Mucosa of descending colon (tissue), 3 donors: ENCODE results near the gene PRSS33. TPM values are rescaled to one million over a fixed set of nuclear protein-coding genes. Genes with fewer than 3 reads are reported as not detected.

Experiments
- ATAC-seq: fragments of 200-7000 bp; cut with Tn5 transposase; one replicate; pipeline ENCODE4 v1.9.1; 2020; ENCODE audit warnings: mild to moderate bottlenecking, moderate library complexity
- DNase-seq, 3 donors: peaks; one replicate each; pipeline ENCODE4 v3.0.0-alpha.2; 2020
- H3K36me3 ChIP-seq: fragments of 200-600 bp; one replicate; pipeline ENCODE4 v1.8.0; 2021; ENCODE audit warnings: low read depth, mild to moderate bottlenecking
- H3K4me1 ChIP-seq: fragments of 200-600 bp; one replicate; pipeline ENCODE4 v1.8.0; 2021; ENCODE audit warnings: low read depth, mild to moderate bottlenecking
- H3K4me3 ChIP-seq: fragments of 200-600 bp; one replicate; pipeline ENCODE4 v1.8.0; 2021; ENCODE audit warnings: mild to moderate bottlenecking
- H3K9me3 ChIP-seq: fragments of 200-600 bp; one replicate; pipeline ENCODE4 v1.8.0; 2021; ENCODE audit warnings: mild to moderate bottlenecking
- CTCF ChIP-seq: fragments of 200-600 bp; IDR thresholded peaks from one replicate; pipeline ENCODE4 v1.8.0; 2022; ENCODE audit warnings: antibody characterized with exemption, mild to moderate bottlenecking
- intact Hi-C, 2 donors: fragments of 100-400 bp; cut with DNase I in 1 of 2; cut with micrococcal nuclease in 1 of 2; formaldehyde crosslinking; loops; one replicate each; pipeline versions ENCODE4 v1.11.0 to v1.11.1; 2022; cut with DNase I, micrococcal nuclease
- total RNA-seq, 3 donors: library from RNA; stranded (reverse); fragmentation: NEBNext Ultra II Directional in 2 of 3; extraction: Animal tissue kit (Norgen Biotek cat#: 25700) in 2 of 3; gene quantifications; one replicate each; pipeline versions ENCODE4 v1.2.1 to v1.2.4, GENCODE V29; 2021 to 2023
- donor health status: DM: no; HTN: no; CAD: no; lungs with moderate emphysema.
- donor health status: DM: no; HTN: no; CAD: no.
- donor health status: DM: no; HTN: yes; CAD: no.

The PRSS33 gene
- total RNA-seq, 3 donors from 2014 or later, result not detected

- DNase-seq, result peak in 2 of 3 donors; percentile 17 to 19
- TF ChIP-seq CTCF, result no peak
- Histone ChIP-seq H3K4me1 (peaks cover 14% of the 10 kb centered on the region), H3K36me3 (no peaks in the 10 kb centered on the region), H3K9me3 (no peaks in the 10 kb centered on the region), H3K4me3 (no peak overlapping the region)
- ATAC-seq, result no peak
- intact Hi-C loops, result no loop called here
Observed at GRCh38 chr16:2787961-2788360, 601 bp upstream of the PRSS33 start.

GRCh38 chr16:2786826-2787151 lies 571 bp downstream of the PRSS33 start:
- intact Hi-C loops, result no loop called here
- no peaks in the 10 kb centered on the region for H3K9me3 ChIP-seq
- peaks cover 14% of the 10 kb centered on the region for H3K4me1 ChIP-seq
- no peak for ATAC-seq
- DNase-seq, result no peak
- TF ChIP-seq CTCF, result no peak
- no peak overlapping the region for H3K4me3 ChIP-seq
- H3K36me3 ChIP-seq, result no peaks in the 10 kb centered on the region

DNA sequence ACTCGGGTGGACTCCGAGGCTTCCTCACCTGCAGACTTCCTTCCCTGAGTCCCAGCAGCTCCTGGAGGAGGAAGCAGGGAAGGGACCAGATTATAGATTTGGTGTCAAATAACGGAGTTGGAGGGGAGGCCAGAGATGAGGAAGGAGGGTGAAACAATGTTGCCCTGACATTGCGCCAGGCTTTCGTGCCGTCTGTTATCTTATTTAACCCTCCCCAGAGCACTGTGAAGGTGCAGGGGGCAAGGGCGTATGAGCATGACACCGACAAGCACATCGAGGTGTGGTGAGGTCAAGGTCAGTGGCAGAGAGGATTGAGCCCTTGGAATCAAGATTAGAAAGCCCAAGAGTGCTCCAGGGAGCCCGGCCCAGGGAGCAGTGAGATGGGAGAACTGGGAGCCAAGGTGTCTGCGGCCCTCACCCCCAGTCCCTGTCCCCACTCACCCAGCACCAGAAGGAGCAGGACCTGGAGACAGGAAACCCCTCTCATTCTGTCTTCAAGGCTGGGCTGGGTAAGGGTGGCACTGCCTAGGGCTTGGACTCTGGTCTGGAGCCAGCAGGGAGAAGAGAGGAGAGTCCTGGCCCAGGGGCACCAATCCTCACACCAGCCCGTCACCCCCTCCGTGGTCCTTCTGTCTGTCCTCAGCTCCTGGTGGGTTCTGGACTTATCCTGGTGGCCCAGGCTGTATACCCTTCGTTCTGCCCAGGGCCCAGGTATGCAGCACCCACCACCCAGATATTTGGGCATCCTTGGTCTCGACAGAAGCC lies 1.1 kb downstream of the PRSS33 start:
- no peaks in the 10 kb centered on the region for H3K36me3 ChIP-seq
- ATAC-seq (no peak), DNase-seq (peak in 2 of 3 donors; percentile 24 to 34)
- H3K9me3 ChIP-seq, result no peaks in the 10 kb centered on the region
- H3K4me1 ChIP-seq, result peaks cover 14% of the 10 kb centered on the region
- no peak overlapping the region for H3K4me3 ChIP-seq
- intact Hi-C loops, result no loop called here
- no peak for TF ChIP-seq CTCF

DNA sequence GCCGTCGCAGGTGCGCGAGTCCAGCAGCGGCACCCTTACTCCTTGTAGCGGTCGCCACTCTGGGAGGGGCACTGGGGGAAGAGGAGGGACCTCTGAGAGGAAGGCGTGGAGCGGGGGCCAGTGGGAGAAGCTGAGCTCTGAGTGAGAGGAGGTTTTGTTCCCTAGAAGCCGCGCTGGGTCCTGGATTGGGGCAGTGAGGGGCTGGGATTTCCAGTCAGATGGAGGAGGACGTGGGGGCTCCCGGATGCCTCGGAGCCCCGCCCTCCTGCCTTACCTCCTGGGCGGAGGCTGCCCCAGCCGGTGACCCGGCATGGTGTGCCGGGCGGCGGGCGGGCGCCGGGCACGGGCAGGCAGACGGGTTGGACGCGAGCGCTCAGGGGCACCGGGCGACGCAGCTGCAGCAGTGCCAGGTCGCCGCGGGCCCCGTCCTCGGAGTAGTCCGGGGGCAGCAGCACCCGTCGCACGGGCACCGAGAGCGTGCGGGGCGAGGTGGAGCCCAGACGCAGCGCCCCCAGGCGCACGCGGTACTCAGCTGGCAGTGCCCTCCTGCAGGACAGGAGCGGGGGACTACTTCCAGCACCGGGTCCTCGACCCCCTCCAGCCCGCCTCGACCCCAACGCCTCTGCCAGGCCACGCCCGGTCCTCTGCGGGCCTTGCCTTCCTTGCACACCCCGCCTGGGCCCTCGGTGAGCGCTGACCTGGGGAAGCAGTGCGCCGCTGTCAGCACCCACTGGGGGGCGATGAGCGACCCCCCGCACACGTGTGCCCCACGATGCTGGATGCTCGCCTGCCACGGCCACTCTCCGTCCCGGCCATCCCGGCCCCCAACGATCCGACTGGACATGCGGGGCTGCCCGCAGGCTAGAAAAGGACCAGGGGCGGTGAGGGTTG lies 2.0 kb downstream of the PRSS33 start:
- H3K36me3 ChIP-seq, result no peaks in the 10 kb centered on the region
- no peak overlapping the region for H3K4me3 ChIP-seq
- TF ChIP-seq CTCF, result no peak
- intact Hi-C loops, result no loop called here
- DNase-seq (peak in 2 of 3 donors; percentile 60 to 64), ATAC-seq (peak; percentile 69)
- H3K9me3 ChIP-seq, result no peaks in the 10 kb centered on the region
- H3K4me1 ChIP-seq, result peaks cover 14% of the 10 kb centered on the region

DNA sequence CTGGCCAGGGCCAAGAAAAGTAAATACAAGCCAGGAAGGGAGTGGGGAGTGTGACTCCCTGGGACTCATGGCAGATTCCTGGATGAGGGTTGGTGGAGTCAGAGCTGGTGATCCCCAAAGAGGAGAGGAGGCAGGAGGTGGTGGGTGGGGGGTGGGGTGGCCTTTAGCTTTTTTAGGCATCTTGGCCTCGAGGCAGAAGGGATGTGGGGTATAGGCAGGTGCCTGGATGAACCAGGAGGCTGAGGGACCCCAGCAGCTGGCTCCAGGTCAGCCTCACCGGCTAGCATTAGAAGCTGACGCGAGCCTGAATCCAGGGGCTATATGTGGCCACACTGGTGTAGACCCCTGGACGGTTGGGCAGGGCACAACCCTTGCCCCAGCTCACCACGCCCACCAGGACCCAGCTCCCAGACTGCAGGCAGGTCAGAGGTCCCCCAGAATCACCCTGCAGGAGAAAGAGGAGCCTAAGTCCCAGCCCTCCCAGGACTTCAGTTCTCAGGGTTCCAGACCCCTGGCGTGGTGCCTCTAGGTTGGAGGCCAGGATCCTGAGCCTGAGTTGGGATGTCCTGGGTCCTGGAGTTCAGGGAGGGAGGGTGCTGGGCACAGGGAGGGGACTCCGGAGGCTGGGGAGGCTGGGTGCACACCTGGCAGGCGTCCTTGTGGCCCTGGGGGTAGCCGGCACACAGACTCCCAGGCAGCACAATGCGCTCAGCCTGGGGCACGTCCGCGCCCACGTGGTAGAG lies 2.8 kb downstream of the PRSS33 start:
- Histone ChIP-seq H3K4me1 (peaks cover 14% of the 10 kb centered on the region), H3K4me3 (no peak overlapping the region), H3K9me3 (no peaks in the 10 kb centered on the region), H3K36me3 (no peaks in the 10 kb centered on the region)
- intact Hi-C loops, result no loop called here
- peak in 1 of 3 donors; percentile 47 for DNase-seq
- no peak for TF ChIP-seq CTCF
- ATAC-seq, result peak; percentile 68
